ENCODE measurements around the gene ZBTB22. TPM values are rescaled to one million over a fixed set of nuclear protein-coding genes. Genes with fewer than 3 reads are reported as not detected.

ZBTB22 gene
- total RNA-seq, 4 donors from 2014 or later = 10.1 to 31.8 (median 17.2) TPM

DNA sequence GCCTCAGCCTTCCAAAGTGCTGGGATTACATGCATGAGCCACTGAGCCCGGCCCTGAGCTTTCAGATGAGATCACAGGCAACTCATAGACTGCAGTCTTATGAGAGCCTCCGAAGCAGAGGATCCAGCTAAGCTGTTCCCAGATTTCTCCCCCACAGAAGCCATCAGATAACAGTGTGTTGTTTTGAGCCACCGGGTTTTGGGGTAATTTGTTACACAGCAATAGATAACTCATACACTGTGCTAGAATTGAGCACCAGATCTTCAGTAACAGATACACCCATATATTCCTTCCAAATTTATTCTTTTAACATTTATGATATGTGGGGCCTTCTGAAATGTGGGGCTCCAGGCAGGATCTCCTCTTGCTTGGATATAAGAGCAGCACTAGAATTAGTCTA lies 19.0 kb upstream of the ZBTB22 start:
- WGBS, 2 donors (ENCODE audit: low coverage in 1 of 2) = 93% methylated on average over 3 of the region's 3 CpGs; no CpG with 5 or more reads in 1 of the 2 donors
- in situ Hi-C loops (cut with MboI; ENCODE audit: low pct_ligation_motif_present in 1 of 4, low pct_unique_long_range_greater_than_20kb in 1 of 4, low sequenced_read_pairs in 3 of 4) = no loop called here

GRCh38 chr6:33335916-33336315 lies 18.4 kb upstream of the ZBTB22 start:
- Histone ChIP-seq H3K27me3 (no peaks in the 10 kb centered on the region), H3K9me3 (no peaks in the 10 kb centered on the region), H3K27ac (no peak overlapping the region), H3K4me1 (no peaks in the 10 kb centered on the region), H3K4me3 (no peak overlapping the region), H3K36me3 (no peaks in the 10 kb centered on the region)
- in situ Hi-C loops (cut with MboI; ENCODE audit: low pct_ligation_motif_present in 1 of 4, low pct_unique_long_range_greater_than_20kb in 1 of 4, low sequenced_read_pairs in 3 of 4) (no loop called here), intact Hi-C loops (cut with DNase I; ENCODE audit: low total_unique reads) (no loop called here)
- no peak for TF ChIP-seq POLR2A (IDR thresholded peaks at IDR 0.05)
- TF ChIP-seq POLR2AphosphoS5 (IDR thresholded peaks at IDR 0.05) = no peak
- TF ChIP-seq EP300 (IDR thresholded peaks at IDR 0.05; ENCODE audit: low read depth) = no peak
- no peak for TF ChIP-seq CTCF (IDR thresholded peaks at IDR 0.05)
- WGBS, 2 donors (ENCODE audit: low coverage in 1 of 2) = 64 to 68% methylated on average over 4 of the region's 4 CpGs
- DNase-seq = no peak

More for the DNA sequence above, 19.0 kb upstream of the ZBTB22 start:
- Histone ChIP-seq H3K4me3 (no peak overlapping the region), H3K4me1 (no peaks in the 10 kb centered on the region), H3K9me3 (no peaks in the 10 kb centered on the region), H3K36me3 (no peaks in the 10 kb centered on the region), H3K27ac (no peak overlapping the region), H3K27me3 (no peaks in the 10 kb centered on the region)
- no peak for DNase-seq
- TF ChIP-seq CTCF (IDR thresholded peaks at IDR 0.05) (no peak), POLR2AphosphoS5 (IDR thresholded peaks at IDR 0.05) (no peak), POLR2A (IDR thresholded peaks at IDR 0.05) (no peak), EP300 (IDR thresholded peaks at IDR 0.05; ENCODE audit: low read depth) (no peak)
- intact Hi-C loops (cut with DNase I; ENCODE audit: low total_unique reads) = no loop called here

DNA sequence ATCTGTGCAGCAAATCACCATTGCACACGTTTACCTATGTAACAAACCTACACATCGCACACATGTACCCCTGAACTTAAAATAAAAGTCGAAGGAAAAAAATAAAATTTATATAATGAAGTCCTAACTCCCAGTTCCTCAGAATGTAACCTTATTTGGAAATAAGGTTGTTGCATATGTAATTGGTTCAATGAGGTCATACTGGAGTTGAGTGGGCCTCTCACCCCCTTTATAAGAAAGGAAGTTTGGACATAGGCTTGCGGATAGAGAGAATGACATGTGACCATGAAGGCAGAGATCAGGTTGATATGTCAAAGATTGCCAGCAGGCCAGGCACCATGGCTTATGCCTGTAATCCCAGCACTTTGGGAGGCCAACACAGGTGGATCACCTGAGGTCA lies 16.1 kb upstream of the ZBTB22 start:
- Histone ChIP-seq H3K27me3 (no peaks in the 10 kb centered on the region), H3K4me1 (no peaks in the 10 kb centered on the region), H3K36me3 (no peaks in the 10 kb centered on the region), H3K27ac (no peak overlapping the region), H3K4me3 (no peak overlapping the region), H3K9me3 (no peaks in the 10 kb centered on the region)
- intact Hi-C loops (cut with DNase I; ENCODE audit: low total_unique reads) = no loop called here
- no peak for DNase-seq
- WGBS, 2 donors (ENCODE audit: low coverage in 1 of 2) = 92 to 93% methylated on average over 4 of the region's 4 CpGs
- TF ChIP-seq EP300 (IDR thresholded peaks at IDR 0.05; ENCODE audit: low read depth) (no peak), CTCF (IDR thresholded peaks at IDR 0.05) (no peak)
- in situ Hi-C loops (cut with MboI; ENCODE audit: low pct_ligation_motif_present in 1 of 4, low pct_unique_long_range_greater_than_20kb in 1 of 4, low sequenced_read_pairs in 3 of 4) = no loop called here

DNA sequence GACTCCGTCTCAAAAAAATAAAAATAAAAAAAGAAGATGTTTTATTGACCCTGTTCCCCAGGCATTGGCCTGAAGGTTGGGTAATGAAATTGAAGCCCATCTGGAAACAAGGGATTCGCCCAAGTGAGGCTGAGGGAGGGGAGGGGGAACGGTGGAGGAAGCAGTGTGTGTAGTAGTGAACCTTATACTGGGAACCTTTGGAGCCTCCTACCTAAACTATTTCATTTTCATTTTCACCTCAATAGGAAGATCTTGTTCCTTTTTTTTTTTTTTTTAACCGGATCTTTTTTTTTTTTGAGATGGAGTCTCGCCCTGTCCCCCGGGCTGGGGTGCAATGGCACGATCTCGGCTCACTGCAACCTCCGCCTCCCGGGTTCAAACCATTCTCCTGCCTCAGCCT lies 13.2 kb upstream of the ZBTB22 start:
- no peaks in the 10 kb centered on the region for H3K27me3 ChIP-seq
- no peak for TF ChIP-seq CTCF (IDR thresholded peaks at IDR 0.05)
- no peak for TF ChIP-seq EP300 (IDR thresholded peaks at IDR 0.05; ENCODE audit: low read depth)
- no peak for TF ChIP-seq POLR2AphosphoS5 (IDR thresholded peaks at IDR 0.05)
- TF ChIP-seq POLR2A (IDR thresholded peaks at IDR 0.05) = no peak
- H3K4me1 ChIP-seq = no peaks in the 10 kb centered on the region
- in situ Hi-C loops (cut with MboI; ENCODE audit: low pct_ligation_motif_present in 1 of 4, low pct_unique_long_range_greater_than_20kb in 1 of 4, low sequenced_read_pairs in 3 of 4) (no loop called here), intact Hi-C loops (cut with DNase I; ENCODE audit: low total_unique reads) (no loop called here)
- H3K4me3 ChIP-seq = no peak overlapping the region
- no peak for DNase-seq
- WGBS, 2 donors (ENCODE audit: low coverage in 1 of 2) = 73 to 77% methylated on average over 9 to 10 of the region's 10 CpGs
- H3K27ac ChIP-seq = no peak overlapping the region
- H3K9me3 ChIP-seq = no peaks in the 10 kb centered on the region
- H3K36me3 ChIP-seq = no peaks in the 10 kb centered on the region

All from transverse colon (tissue), 4 donors.